Neural cell (in vitro differentiated cells): ENCODE data around the gene CCM2L. TPM values are rescaled to one million over a fixed set of nuclear protein-coding genes. Genes with fewer than 3 reads are reported as not detected.

ENCODE experiments used
- H2AFZ ChIP-seq: fragments of 200-600, 300-800 bp; sonication (generic), shearing (Covaris generic); 2 replicates; pipeline ENCODE4 v1.6.0; 2014; ENCODE audit warnings: low read depth, mild to moderate bottlenecking, antibody characterized with exemption, low read length, moderate library complexity
- H3F3A ChIP-seq: fragments of 200-600 bp; shearing (Covaris generic); 2 replicates; pipeline ENCODE4 v1.6.1; 2016; ENCODE audit warnings: mild to moderate bottlenecking, moderate library complexity, mixed read lengths, antibody characterized with exemption, low read length; ENCODE audit not compliant: insufficient read depth, poor library complexity, severe bottlenecking
- H3K27ac ChIP-seq: fragments of 200-600, 300-800 bp; sonication (generic), shearing (Covaris generic); 2 replicates; pipeline ENCODE4 v1.5.1; 2014; ENCODE audit warnings: mild to moderate bottlenecking, low read length, moderate library complexity
- H3K27me3 ChIP-seq: fragments of 300-800, 200-600 bp; sonication (generic), shearing (Covaris generic); 2 replicates; pipeline ENCODE4 v1.6.0; 2014; ENCODE audit warnings: mild to moderate bottlenecking, low read depth, low read length, moderate library complexity; ENCODE audit not compliant: insufficient read depth
- H3K36me3 ChIP-seq: fragments of 300-800, 200-600 bp; sonication (generic), shearing (Covaris generic); 2 replicates; pipeline ENCODE4 v1.5.1; 2014; ENCODE audit warnings: mild to moderate bottlenecking, antibody characterized with exemption, low read length, moderate library complexity; ENCODE audit not compliant: insufficient read depth
- H3K4me2 ChIP-seq: fragments of 300-800, 200-600 bp; sonication (generic), shearing (Covaris generic); 2 replicates; pipeline ENCODE4 v1.6.0; 2014; ENCODE audit warnings: mild to moderate bottlenecking, low read length
- H3K4me3 ChIP-seq: fragments of 300-800, 200-600 bp; sonication (generic), shearing (Covaris generic); 2 replicates; pipeline ENCODE4 v1.5.1; 2014; ENCODE audit warnings: mild to moderate bottlenecking, low read length, moderate library complexity
- H3K79me2 ChIP-seq: fragments of 200-600 bp; shearing (Covaris generic); replicated peaks from 2 replicates; pipeline ENCODE4 v1.6.0; 2014; ENCODE audit warnings: mild to moderate bottlenecking, low read length, moderate library complexity; ENCODE audit not compliant: insufficient read depth
- H3K9ac ChIP-seq: fragments of 300-800, 200-600 bp; sonication (generic), shearing (Covaris generic); 2 replicates; pipeline ENCODE4 v1.6.1; 2016; ENCODE audit warnings: mild to moderate bottlenecking, low read length, mixed read lengths
- H3K9me2 ChIP-seq: fragments of 200-600 bp; shearing (Covaris generic); 2 replicates; pipeline ENCODE4 v1.6.1; 2016; ENCODE audit warnings: mild to moderate bottlenecking, low read length, mixed read lengths; ENCODE audit not compliant: insufficient read depth
- H3K9me3 ChIP-seq: fragments of 200-600, 300-800 bp; sonication (generic), shearing (Covaris generic); 2 replicates; pipeline ENCODE4 v1.6.1; 2016; ENCODE audit warnings: mild to moderate bottlenecking, mixed run types, low read length, moderate library complexity, mixed read lengths
- H4K20me1 ChIP-seq: fragments of 200-600 bp; shearing (Covaris generic); 2 replicates; pipeline ENCODE4 v1.6.1; 2016; ENCODE audit warnings: mild to moderate bottlenecking, mixed run types; ENCODE audit not compliant: insufficient read depth
- EP300 ChIP-seq: fragments of 450-650 bp; conservative IDR thresholded peaks from 2 replicates; pipeline ENCODE4 v1.6.1; 2014; ENCODE audit warnings: antibody characterized with exemption, mild to moderate bottlenecking, moderate library complexity; ENCODE audit not compliant: poor library complexity, severe bottlenecking
- EZH2 ChIP-seq: fragments of 200-600, 300-800 bp; shearing (Covaris generic), sonication (generic); IDR thresholded peaks from 2 replicates; pipeline ENCODE4 v1.6.1; 2014; ENCODE audit warnings: antibody characterized with exemption, low read length, borderline replicate concordance, mild to moderate bottlenecking; ENCODE audit not compliant: insufficient read depth, poor library complexity, severe bottlenecking
- MXI1 ChIP-seq: fragments of 450-650 bp; conservative IDR thresholded peaks from 2 replicates; pipeline ENCODE4 v1.6.1; 2014; ENCODE audit warnings: antibody characterized with exemption, mild to moderate bottlenecking; ENCODE audit not compliant: poor library complexity, severe bottlenecking
- POLR2AphosphoS5 ChIP-seq: IDR thresholded peaks from 2 replicates; pipeline ENCODE4 v1.6.1; 2012
- RAD21 ChIP-seq: fragments of 450-650 bp; conservative IDR thresholded peaks from 2 replicates; pipeline ENCODE4 v1.6.1; 2014; ENCODE audit warnings: antibody characterized with exemption, mild to moderate bottlenecking, moderate library complexity
- SMC3 ChIP-seq: fragments of 450-650 bp; conservative IDR thresholded peaks from 2 replicates; pipeline ENCODE4 v1.6.1; 2014; ENCODE audit warnings: antibody characterized with exemption, mild to moderate bottlenecking, moderate library complexity; ENCODE audit not compliant: poor library complexity
- TAF1 ChIP-seq: IDR thresholded peaks from 2 replicates; pipeline ENCODE4 v1.6.1; 2012; ENCODE audit warnings: low read depth
- polyA plus RNA-seq: library from polyadenylated mRNA; depleted of rRNA; stranded (reverse); fragments of >200 nt; gene quantifications from 2 replicates; pipeline ENCODE4 v1.2.3, GENCODE V29; 2014
- TF ChIP-seq, protein P1 (sequence below): IDR thresholded peaks from 2 replicates; pipeline ENCODE4 v1.6.1; 2012; ENCODE audit warnings: borderline replicate concordance
- TF ChIP-seq, protein P2 (sequence below): fragments of 450-650 bp; IDR thresholded peaks from 2 replicates; pipeline ENCODE4 v1.5.1; 2014; ENCODE audit warnings: antibody characterized with exemption, mild to moderate bottlenecking, moderate library complexity; ENCODE audit not compliant: poor library complexity, severe bottlenecking

Gene CCM2L
- polyA plus RNA-seq, 1 donor from 2014 or later = 3.0 TPM

DNA sequence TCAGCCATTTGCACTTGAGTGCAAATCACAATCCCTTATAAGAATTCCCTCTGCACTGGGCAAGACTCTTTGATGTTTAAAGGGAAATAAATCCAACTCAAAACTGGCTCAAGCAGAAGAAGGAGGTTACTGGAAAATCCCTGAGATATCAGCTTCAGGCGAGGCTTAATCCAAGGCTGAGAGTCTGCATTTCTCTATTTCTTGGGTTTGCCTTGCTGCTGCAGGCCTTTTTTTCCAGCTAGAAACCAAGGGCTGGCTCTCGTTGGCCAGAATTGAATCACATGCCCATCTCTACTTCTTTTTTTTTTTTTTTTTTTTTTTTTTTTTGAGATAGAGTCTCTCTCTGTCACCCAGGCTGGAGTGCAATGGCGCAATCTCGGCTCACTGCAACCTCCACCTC lies 53.5 kb downstream of the CCM2L start:
- Histone ChIP-seq H3K79me2 (no peaks in the 10 kb centered on the region), H3K27me3 (peaks cover 12% of the 10 kb centered on the region), H3K27ac (no peak overlapping the region), H3K36me3 (no peaks in the 10 kb centered on the region), H3K4me2 (no peak overlapping the region), H2AFZ (no peak overlapping the region), H3K9ac (no peak overlapping the region), H3K9me2 (no peaks in the 10 kb centered on the region), H3F3A (no peaks in the 10 kb centered on the region), H3K9me3 (no peaks in the 10 kb centered on the region), H4K20me1 (no peaks in the 10 kb centered on the region), H3K4me3 (no peak overlapping the region)
- TF ChIP-seq MXI1 = no peak
- TF ChIP-seq SMC3 = no peak
- TF ChIP-seq, protein P1, sequence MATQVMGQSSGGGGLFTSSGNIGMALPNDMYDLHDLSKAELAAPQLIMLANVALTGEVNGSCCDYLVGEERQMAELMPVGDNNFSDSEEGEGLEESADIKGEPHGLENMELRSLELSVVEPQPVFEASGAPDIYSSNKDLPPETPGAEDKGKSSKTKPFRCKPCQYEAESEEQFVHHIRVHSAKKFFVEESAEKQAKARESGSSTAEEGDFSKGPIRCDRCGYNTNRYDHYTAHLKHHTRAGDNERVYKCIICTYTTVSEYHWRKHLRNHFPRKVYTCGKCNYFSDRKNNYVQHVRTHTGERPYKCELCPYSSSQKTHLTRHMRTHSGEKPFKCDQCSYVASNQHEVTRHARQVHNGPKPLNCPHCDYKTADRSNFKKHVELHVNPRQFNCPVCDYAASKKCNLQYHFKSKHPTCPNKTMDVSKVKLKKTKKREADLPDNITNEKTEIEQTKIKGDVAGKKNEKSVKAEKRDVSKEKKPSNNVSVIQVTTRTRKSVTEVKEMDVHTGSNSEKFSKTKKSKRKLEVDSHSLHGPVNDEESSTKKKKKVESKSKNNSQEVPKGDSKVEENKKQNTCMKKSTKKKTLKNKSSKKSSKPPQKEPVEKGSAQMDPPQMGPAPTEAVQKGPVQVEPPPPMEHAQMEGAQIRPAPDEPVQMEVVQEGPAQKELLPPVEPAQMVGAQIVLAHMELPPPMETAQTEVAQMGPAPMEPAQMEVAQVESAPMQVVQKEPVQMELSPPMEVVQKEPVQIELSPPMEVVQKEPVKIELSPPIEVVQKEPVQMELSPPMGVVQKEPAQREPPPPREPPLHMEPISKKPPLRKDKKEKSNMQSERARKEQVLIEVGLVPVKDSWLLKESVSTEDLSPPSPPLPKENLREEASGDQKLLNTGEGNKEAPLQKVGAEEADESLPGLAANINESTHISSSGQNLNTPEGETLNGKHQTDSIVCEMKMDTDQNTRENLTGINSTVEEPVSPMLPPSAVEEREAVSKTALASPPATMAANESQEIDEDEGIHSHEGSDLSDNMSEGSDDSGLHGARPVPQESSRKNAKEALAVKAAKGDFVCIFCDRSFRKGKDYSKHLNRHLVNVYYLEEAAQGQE = no peak
- no peak for TF ChIP-seq EP300
- no peak for TF ChIP-seq RAD21
- TF ChIP-seq TAF1 = no peak
- TF ChIP-seq, protein P2, sequence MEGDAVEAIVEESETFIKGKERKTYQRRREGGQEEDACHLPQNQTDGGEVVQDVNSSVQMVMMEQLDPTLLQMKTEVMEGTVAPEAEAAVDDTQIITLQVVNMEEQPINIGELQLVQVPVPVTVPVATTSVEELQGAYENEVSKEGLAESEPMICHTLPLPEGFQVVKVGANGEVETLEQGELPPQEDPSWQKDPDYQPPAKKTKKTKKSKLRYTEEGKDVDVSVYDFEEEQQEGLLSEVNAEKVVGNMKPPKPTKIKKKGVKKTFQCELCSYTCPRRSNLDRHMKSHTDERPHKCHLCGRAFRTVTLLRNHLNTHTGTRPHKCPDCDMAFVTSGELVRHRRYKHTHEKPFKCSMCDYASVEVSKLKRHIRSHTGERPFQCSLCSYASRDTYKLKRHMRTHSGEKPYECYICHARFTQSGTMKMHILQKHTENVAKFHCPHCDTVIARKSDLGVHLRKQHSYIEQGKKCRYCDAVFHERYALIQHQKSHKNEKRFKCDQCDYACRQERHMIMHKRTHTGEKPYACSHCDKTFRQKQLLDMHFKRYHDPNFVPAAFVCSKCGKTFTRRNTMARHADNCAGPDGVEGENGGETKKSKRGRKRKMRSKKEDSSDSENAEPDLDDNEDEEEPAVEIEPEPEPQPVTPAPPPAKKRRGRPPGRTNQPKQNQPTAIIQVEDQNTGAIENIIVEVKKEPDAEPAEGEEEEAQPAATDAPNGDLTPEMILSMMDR = no peak
- TF ChIP-seq EZH2 = no peak
- TF ChIP-seq POLR2AphosphoS5 = no peak

DNA sequence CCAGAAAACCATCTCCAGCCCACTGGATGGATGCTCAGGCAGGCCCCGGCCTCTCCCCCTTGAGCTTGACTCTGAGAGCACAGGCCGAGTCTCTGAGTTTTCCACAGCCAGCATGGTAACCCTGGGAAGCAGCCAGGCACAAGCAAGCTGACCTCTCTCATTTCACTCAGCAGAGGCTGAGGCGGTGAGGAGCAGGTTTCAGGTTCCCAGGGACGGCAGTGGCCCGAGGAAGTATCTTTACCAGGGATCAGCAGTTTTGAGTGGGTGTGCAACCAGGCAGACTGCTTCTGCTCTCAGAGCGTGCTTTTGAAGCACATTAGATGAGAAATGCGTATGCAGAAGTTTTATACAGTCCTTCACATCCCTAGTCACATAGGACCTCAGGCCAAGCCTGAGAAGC lies 54.4 kb downstream of the CCM2L start:
- no peaks in the 10 kb centered on the region for H3K9me2 ChIP-seq
- no peaks in the 10 kb centered on the region for H3K79me2 ChIP-seq
- no peaks in the 10 kb centered on the region for H3K9me3 ChIP-seq
- H3K27me3 ChIP-seq = peaks cover 5% of the 10 kb centered on the region
- no peak overlapping the region for H3K9ac ChIP-seq
- no peaks in the 10 kb centered on the region for H3F3A ChIP-seq
- H3K36me3 ChIP-seq = no peaks in the 10 kb centered on the region
- no peak overlapping the region for H3K4me3 ChIP-seq
- TF ChIP-seq EP300 = no peak
- TF ChIP-seq TAF1 = no peak
- TF ChIP-seq MXI1 = no peak
- TF ChIP-seq, protein P2 = no peak
- TF ChIP-seq POLR2AphosphoS5 = no peak
- no peak for TF ChIP-seq EZH2
- TF ChIP-seq SMC3 = no peak
- no peak for TF ChIP-seq RAD21
- no peak overlapping the region for H3K4me2 ChIP-seq
- H4K20me1 ChIP-seq = no peaks in the 10 kb centered on the region
- no peak overlapping the region for H3K27ac ChIP-seq
- no peak overlapping the region for H2AFZ ChIP-seq
